Stimulated activated CD8-positive, alpha-beta memory T cell treated with anti-CD3 and anti-CD28 coated beads, Interleukin-7, amount 100 ng/mL, for 1 hour (primary cell): Measurements from ENCODE around the gene PSMG1.
"Not testable (repeated sequence)": the region's sequence is repeated elsewhere in the genome, so short reads cannot be mapped to it uniquely, and the experiment has no call there.

ENCODE experiments used
- DNase-seq, 2 donors: peaks; one replicate each; pipeline ENCODE4 v3.0.0-alpha.2; 2020; ENCODE audit warnings: low read depth in 2 of 2

Gene PSMG1

GRCh38 chr21:39188521-39189139, 5.4 kb upstream of the PSMG1 start:
- DNase-seq, result no peak

- no peak for DNase-seq
Observed at GRCh38 chr21:39187141-39187540, 3.9 kb upstream of the PSMG1 start.

GRCh38 chr21:39186676-39187075, 3.4 kb upstream of the PSMG1 start:
- no peak for DNase-seq

GRCh38 chr21:39185157-39185556, 1.9 kb upstream of the PSMG1 start:
- DNase-seq, result no peak

GRCh38 chr21:39184050-39184980, 1.1 kb upstream of the PSMG1 start:
- no peak for DNase-seq

- no peak for DNase-seq
Observed at GRCh38 chr21:39182484-39183271, 573 bp downstream of the PSMG1 start.

GRCh38 chr21:39182016-39182415, 1.2 kb downstream of the PSMG1 start:
- no peak for DNase-seq

- DNase-seq, result no peak
Observed at GRCh38 chr21:39181205-39181818, 1.9 kb downstream of the PSMG1 start.

- no peak for DNase-seq
Observed at GRCh38 chr21:39180429-39181019, 2.7 kb downstream of the PSMG1 start.

- no peak for DNase-seq
Observed at GRCh38 chr21:39178421-39178820, 4.8 kb downstream of the PSMG1 start.

- no peak for DNase-seq
Observed at GRCh38 chr21:39176271-39176709, 7.0 kb downstream of the PSMG1 start.

GRCh38 chr21:39175665-39176064, 7.6 kb downstream of the PSMG1 start:
- DNase-seq, result no peak

GRCh38 chr21:39175154-39175553, 8.1 kb downstream of the PSMG1 start:
- DNase-seq, result no peak

GRCh38 chr21:39173716-39174680, 9.3 kb downstream of the PSMG1 start:
- DNase-seq, result no peak

GRCh38 chr21:39169906-39170305, 13.3 kb downstream of the PSMG1 start:
- DNase-seq, result no peak

- no peak for DNase-seq
Observed at GRCh38 chr21:39168800-39169199, 14.5 kb downstream of the PSMG1 start.

- DNase-seq, result no peak
Observed at GRCh38 chr21:39164523-39164922, 18.7 kb downstream of the PSMG1 start.

- DNase-seq, result no peak
Observed at GRCh38 chr21:39161064-39161463, 22.2 kb downstream of the PSMG1 start.

GRCh38 chr21:39159342-39160063, 23.7 kb downstream of the PSMG1 start:
- no peak for DNase-seq

GRCh38 chr21:39157241-39157640, 26.0 kb downstream of the PSMG1 start:
- DNase-seq, result not testable (repeated sequence)
